MM.1S (cell line): ENCODE results near the gene BFSP1.

Source experiments
- CTCF ChIP-seq: fragments of 300-600 bp; sonication (generic); IDR thresholded peaks from 2 replicates; pipeline ENCODE4 v1.5.1; 2016; ENCODE audit warnings: antibody characterized with exemption, low read length, mixed read lengths
- EZH2 ChIP-seq: fragments of 300-600 bp; sonication (generic); optimal IDR thresholded peaks from 2 replicates; pipeline ENCODE3; 2017; ENCODE audit warnings: low read depth, mild to moderate bottlenecking, antibody characterized with exemption, low read length, mixed read lengths
- EZH2phosphoT487 ChIP-seq: fragments of 300-600 bp; sonication (generic); IDR thresholded peaks from 2 replicates; pipeline ENCODE4 v1.6.1; 2018; ENCODE audit warnings: antibody characterized with exemption, low read length

- TF ChIP-seq CTCF, result no peak
- TF ChIP-seq EZH2, result no peak
- no peak for TF ChIP-seq EZH2phosphoT487
Measured at GRCh38 chr20:17523326-17523725, 7.9 kb downstream of the BFSP1 start.
